WTC11 (cell line): ENCODE measurements around the gene RRP12.

Experiments
- E2F5 ChIP-seq: sonication (generic); formaldehyde crosslinking; IDR thresholded peaks from 2 replicates; pipeline ENCODE4 v1.8.1; 2022; ENCODE audit warnings: mild to moderate bottlenecking, moderate library complexity, missing genetic modification reagents
- PRRX2 ChIP-seq: fragments of 250-450 bp; sonication (Bioruptor Pico); IDR thresholded peaks from 2 replicates; pipeline ENCODE4 v1.8.0; 2021; ENCODE audit warnings: mild to moderate bottlenecking

- TF ChIP-seq E2F5 (no peak), PRRX2 (CRISPR knock-in tag) (no peak)
Observed at GRCh38 chr10:97362310-97363033, 38.7 kb downstream of the RRP12 start.
